ENCODE data around the gene PGAP3. TPM values are rescaled to one million over a fixed set of nuclear protein-coding genes. Genes with fewer than 3 reads are reported as not detected.
A peak's percentile ranks its signal among the peaks of the same experiment; 100 is the strongest.

PGAP3 gene
- total RNA-seq, 6 donors from 2014 or later = 15.2 to 64.0 (median 27.9) TPM

DNA sequence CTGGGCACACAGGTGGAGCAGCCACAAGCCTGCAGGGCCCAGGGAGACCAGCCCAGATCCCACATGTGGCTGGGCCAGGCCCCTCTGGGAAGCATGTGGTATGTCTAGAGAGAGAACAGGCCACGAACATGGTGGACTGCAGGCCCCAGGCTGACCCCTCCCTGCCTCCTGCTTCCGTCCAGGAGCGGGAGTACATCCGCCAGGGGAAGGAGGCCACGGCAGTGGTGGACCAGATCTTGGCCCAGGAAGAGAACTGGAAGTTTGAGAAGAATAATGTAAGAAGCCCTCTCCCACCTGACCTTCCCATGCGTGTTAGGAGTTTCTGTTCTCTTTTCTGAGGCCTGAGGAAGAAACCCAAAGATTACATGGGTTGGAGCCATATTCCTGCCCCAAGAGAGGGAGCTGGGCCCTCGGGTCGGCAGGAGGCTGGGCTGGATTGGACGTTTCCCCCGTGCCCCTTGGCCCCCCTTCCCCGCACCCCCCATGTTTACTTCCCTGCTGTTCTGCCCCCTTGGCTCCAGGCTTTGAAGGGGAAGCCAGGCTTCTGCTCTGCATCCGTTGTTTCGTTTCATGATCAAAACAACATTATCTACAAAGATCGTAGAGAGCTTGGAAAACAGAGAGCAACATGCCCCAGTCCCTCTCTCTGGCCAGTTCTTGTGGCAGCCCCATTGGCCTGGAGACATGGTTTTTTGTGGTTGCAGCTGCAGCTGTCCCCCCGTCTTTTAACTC, 28.4 kb downstream of the PGAP3 start:
- WGBS, 2 donors = 42 to 46% methylated on average over 12 to 15 of the region's 15 CpGs
- Histone ChIP-seq H3K27me3 (no peaks in the 10 kb centered on the region), H3K4me1 (peaks cover 61 to 82% (median 74%) of the 10 kb centered on the region in 4 donors), H3K9me3 (no peaks in the 10 kb centered on the region), H3K4me3 (peak overlapping the region in 2 of 4 donors; percentile 3 to 30), H3K27ac (peak overlapping the region; percentile 77 to 91 (median 88)), H3K36me3 (peaks cover 5 to 67% (median 43%) of the 10 kb centered on the region in 4 donors)
- ATAC-seq (ENCODE audit: low FRiP score in 2 of 2) = no peak
- no peak for TF ChIP-seq POLR2A (IDR thresholded peaks at IDR 0.05)
- TF ChIP-seq, protein P1, sequence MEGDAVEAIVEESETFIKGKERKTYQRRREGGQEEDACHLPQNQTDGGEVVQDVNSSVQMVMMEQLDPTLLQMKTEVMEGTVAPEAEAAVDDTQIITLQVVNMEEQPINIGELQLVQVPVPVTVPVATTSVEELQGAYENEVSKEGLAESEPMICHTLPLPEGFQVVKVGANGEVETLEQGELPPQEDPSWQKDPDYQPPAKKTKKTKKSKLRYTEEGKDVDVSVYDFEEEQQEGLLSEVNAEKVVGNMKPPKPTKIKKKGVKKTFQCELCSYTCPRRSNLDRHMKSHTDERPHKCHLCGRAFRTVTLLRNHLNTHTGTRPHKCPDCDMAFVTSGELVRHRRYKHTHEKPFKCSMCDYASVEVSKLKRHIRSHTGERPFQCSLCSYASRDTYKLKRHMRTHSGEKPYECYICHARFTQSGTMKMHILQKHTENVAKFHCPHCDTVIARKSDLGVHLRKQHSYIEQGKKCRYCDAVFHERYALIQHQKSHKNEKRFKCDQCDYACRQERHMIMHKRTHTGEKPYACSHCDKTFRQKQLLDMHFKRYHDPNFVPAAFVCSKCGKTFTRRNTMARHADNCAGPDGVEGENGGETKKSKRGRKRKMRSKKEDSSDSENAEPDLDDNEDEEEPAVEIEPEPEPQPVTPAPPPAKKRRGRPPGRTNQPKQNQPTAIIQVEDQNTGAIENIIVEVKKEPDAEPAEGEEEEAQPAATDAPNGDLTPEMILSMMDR (IDR thresholded peaks at IDR 0.05) = no peak
- no peak for TF ChIP-seq EP300 (IDR thresholded peaks at IDR 0.05)
- no peak for TF ChIP-seq POLR2AphosphoS5 (IDR thresholded peaks at IDR 0.05)
- DNase-seq = no peak

DNA sequence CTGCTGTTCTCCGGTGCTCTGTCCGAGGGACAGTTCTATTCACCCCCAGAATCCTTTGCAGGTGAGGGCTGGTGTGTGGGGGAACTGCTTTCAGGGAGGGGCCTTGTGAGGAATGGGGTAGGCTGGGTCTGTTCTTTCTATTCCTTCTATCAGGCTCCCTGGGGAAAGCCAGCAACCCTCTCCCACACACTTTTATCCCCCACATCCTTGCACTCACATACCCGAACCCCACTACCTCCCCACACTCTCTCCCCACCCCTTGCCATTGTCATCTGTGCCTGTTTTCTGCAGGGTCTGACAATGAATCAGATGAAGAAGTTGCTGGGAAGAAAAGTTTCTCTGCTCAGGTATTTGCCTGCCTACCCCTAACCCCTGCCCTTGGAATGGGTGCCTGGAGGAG, 29.1 kb downstream of the PGAP3 start:
- no peaks in the 10 kb centered on the region for H3K27me3 ChIP-seq
- H3K36me3 ChIP-seq = peaks cover 5 to 73% (median 43%) of the 10 kb centered on the region in 4 donors
- no peaks in the 10 kb centered on the region for H3K9me3 ChIP-seq
- H3K4me3 ChIP-seq = peak overlapping the region in 1 of 4 donors; percentile 8
- TF ChIP-seq POLR2AphosphoS5 (IDR thresholded peaks at IDR 0.05) = no peak
- TF ChIP-seq, protein P1 (IDR thresholded peaks at IDR 0.05) = no peak
- TF ChIP-seq EP300 (IDR thresholded peaks at IDR 0.05) = no peak
- TF ChIP-seq POLR2A (IDR thresholded peaks at IDR 0.05) = no peak
- ATAC-seq (ENCODE audit: low FRiP score in 2 of 2) = no peak
- peaks cover 54 to 82% (median 74%) of the 10 kb centered on the region in 4 donors for H3K4me1 ChIP-seq
- whole genome bisulfite sequencing, 2 donors = 85 to 91% methylated on average over 3 of the region's 3 CpGs
- DNase-seq = no peak
- H3K27ac ChIP-seq = peak overlapping the region; percentile 77 to 91 (median 88)

DNA sequence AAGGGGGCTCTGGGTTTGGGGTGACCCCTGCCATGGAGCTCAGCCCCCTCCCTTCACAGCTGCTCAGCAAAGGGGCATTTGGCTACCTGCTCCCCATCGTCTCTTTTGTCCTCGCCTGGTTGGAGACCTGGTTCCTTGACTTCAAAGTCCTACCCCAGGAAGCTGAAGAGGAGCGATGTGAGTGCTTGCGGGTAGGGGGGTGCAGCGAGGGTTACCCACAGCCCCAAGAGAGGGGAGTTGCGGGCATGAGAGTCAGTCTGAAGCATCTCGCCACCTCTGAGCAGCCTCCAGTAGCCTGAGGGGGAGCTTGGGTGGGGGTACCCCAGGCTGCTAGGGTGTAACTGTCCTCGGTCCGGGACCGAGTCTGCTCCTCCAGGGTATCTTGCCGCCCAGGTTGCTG, 29.5 kb downstream of the PGAP3 start:
- DNase-seq (no peak), ATAC-seq (ENCODE audit: low FRiP score in 2 of 2) (no peak)
- Histone ChIP-seq H3K36me3 (peaks cover 5 to 73% (median 43%) of the 10 kb centered on the region in 4 donors), H3K4me1 (peaks cover 50 to 82% (median 74%) of the 10 kb centered on the region in 4 donors), H3K4me3 (peak overlapping the region in 1 of 4 donors; percentile 8), H3K9me3 (no peaks in the 10 kb centered on the region), H3K27ac (peak overlapping the region; percentile 77 to 91 (median 88)), H3K27me3 (no peaks in the 10 kb centered on the region)
- no peak for TF ChIP-seq POLR2AphosphoS5 (IDR thresholded peaks at IDR 0.05)
- TF ChIP-seq POLR2A (IDR thresholded peaks at IDR 0.05) = no peak
- TF ChIP-seq, protein P1 (IDR thresholded peaks at IDR 0.05) = no peak
- 91 to 96% methylated on average over 6 to 9 of the region's 11 CpGs for WGBS, 2 donors

DNA sequence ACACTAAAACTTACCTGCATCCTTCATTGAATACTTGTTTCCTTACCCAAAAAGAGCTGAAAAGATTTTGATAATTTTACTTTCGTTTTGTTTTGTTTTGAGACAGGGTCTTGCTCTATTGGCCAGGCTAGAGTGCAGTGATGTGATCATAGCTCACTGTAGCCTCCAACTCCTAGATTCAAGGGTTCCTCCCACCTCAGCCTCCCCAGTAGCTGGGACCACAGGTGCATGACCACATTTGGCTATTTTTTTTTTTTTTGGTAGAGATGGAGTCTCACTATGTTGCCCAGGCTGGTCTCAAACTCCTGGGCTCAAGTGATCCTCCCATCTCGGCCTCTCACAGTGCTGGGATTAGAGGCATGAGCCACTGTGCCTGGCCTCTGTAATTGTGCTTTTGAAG, 32.8 kb downstream of the PGAP3 start:
- WGBS, 2 donors = 80 to 84% methylated on average over 2 of the region's 2 CpGs
- Histone ChIP-seq H3K27me3 (no peaks in the 10 kb centered on the region), H3K27ac (peak overlapping the region in 2 of 4 donors; percentile 78 to 90), H3K4me1 (peaks cover 39 to 73% (median 52%) of the 10 kb centered on the region in 4 donors), H3K9me3 (no peaks in the 10 kb centered on the region), H3K4me3 (no peak overlapping the region), H3K36me3 (peaks cover 0 to 45% (median 25%) of the 10 kb centered on the region in 4 donors)
- DNase-seq (no peak), ATAC-seq (ENCODE audit: low FRiP score in 2 of 2) (no peak)
- no peak for TF ChIP-seq POLR2AphosphoS5 (IDR thresholded peaks at IDR 0.05)
- no peak for TF ChIP-seq EP300 (IDR thresholded peaks at IDR 0.05)
- no peak for TF ChIP-seq POLR2A (IDR thresholded peaks at IDR 0.05)
- TF ChIP-seq, protein P1 (IDR thresholded peaks at IDR 0.05) = no peak

Data from upper lobe of left lung (tissue), 6 donors.